Mucosa of descending colon (tissue), 3 donors: ENCODE results near the gene TNPO3. TPM values are rescaled to one million over a fixed set of nuclear protein-coding genes. Genes with fewer than 3 reads are reported as not detected.
"Not testable (repeated sequence)": the region's sequence is repeated elsewhere in the genome, so short reads cannot be mapped to it uniquely, and the experiment has no call there.

Experiments
- ATAC-seq: fragments of 200-7000 bp; cut with Tn5 transposase; one replicate; pipeline ENCODE4 v1.9.1; 2020; ENCODE audit warnings: mild to moderate bottlenecking, moderate library complexity
- DNase-seq, 3 donors: peaks; one replicate each; pipeline ENCODE4 v3.0.0-alpha.2; 2020
- H3K36me3 ChIP-seq: fragments of 200-600 bp; one replicate; pipeline ENCODE4 v1.8.0; 2021; ENCODE audit warnings: low read depth, mild to moderate bottlenecking
- H3K4me1 ChIP-seq: fragments of 200-600 bp; one replicate; pipeline ENCODE4 v1.8.0; 2021; ENCODE audit warnings: low read depth, mild to moderate bottlenecking
- H3K4me3 ChIP-seq: fragments of 200-600 bp; one replicate; pipeline ENCODE4 v1.8.0; 2021; ENCODE audit warnings: mild to moderate bottlenecking
- H3K9me3 ChIP-seq: fragments of 200-600 bp; one replicate; pipeline ENCODE4 v1.8.0; 2021; ENCODE audit warnings: mild to moderate bottlenecking
- intact Hi-C, 2 donors: fragments of 100-400 bp; cut with DNase I in 1 of 2; cut with micrococcal nuclease in 1 of 2; formaldehyde crosslinking; loops; one replicate each; pipeline versions ENCODE4 v1.11.0 to v1.11.1; 2022; cut with DNase I, micrococcal nuclease
- total RNA-seq, 3 donors: library from RNA; stranded (reverse); fragmentation: NEBNext Ultra II Directional in 2 of 3; extraction: Animal tissue kit (Norgen Biotek cat#: 25700) in 2 of 3; gene quantifications; one replicate each; pipeline versions ENCODE4 v1.2.1 to v1.2.4, GENCODE V29; 2021 to 2023
- TF ChIP-seq, protein P1 (sequence below): fragments of 200-600 bp; IDR thresholded peaks from one replicate; pipeline ENCODE4 v1.8.0; 2022; ENCODE audit warnings: antibody characterized with exemption, mild to moderate bottlenecking
- donor health status: DM: no; HTN: no; CAD: no; lungs with moderate emphysema.
- donor health status: DM: no; HTN: no; CAD: no.
- donor health status: DM: no; HTN: yes; CAD: no.

TNPO3 gene
- total RNA-seq, 3 donors from 2014 or later: 36.0 to 43.6 (median 38.7) TPM

DNA sequence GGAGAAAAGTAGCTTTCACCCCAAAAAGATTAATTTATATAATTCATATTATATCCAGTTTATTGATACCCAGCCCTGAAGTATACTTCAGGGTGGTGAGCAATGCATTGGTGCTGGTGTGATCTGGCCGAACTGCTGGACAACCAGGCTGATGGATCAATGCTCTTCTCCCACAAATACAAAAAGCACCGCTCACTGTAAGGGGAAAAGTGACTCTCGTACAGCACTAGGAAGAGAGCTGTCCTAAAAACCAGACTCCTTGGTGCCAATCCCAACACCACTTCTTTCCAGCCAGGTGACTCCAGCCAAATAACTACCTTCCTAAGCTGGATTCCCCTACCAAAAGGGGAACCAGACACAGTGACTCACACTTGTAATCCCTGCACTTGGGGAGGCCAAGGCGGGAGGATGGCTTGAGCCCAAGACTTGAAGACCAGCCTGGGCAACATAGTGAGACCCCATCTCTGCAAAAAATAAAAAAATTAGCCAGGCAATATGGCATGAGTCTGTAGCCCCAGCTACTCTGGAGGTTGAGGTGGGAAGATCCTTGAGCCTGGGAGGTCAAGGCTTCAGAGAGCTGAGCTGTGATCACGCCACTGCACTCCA, 13.1 kb upstream of the TNPO3 start:
- Histone ChIP-seq H3K4me3 (no peak overlapping the region), H3K36me3 (no peaks in the 10 kb centered on the region), H3K4me1 (no peaks in the 10 kb centered on the region), H3K9me3 (no peaks in the 10 kb centered on the region)
- DNase-seq (no peak), ATAC-seq (no peak)
- intact Hi-C loops: no loop called here
- TF ChIP-seq, protein P1, sequence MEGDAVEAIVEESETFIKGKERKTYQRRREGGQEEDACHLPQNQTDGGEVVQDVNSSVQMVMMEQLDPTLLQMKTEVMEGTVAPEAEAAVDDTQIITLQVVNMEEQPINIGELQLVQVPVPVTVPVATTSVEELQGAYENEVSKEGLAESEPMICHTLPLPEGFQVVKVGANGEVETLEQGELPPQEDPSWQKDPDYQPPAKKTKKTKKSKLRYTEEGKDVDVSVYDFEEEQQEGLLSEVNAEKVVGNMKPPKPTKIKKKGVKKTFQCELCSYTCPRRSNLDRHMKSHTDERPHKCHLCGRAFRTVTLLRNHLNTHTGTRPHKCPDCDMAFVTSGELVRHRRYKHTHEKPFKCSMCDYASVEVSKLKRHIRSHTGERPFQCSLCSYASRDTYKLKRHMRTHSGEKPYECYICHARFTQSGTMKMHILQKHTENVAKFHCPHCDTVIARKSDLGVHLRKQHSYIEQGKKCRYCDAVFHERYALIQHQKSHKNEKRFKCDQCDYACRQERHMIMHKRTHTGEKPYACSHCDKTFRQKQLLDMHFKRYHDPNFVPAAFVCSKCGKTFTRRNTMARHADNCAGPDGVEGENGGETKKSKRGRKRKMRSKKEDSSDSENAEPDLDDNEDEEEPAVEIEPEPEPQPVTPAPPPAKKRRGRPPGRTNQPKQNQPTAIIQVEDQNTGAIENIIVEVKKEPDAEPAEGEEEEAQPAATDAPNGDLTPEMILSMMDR: no peak

DNA sequence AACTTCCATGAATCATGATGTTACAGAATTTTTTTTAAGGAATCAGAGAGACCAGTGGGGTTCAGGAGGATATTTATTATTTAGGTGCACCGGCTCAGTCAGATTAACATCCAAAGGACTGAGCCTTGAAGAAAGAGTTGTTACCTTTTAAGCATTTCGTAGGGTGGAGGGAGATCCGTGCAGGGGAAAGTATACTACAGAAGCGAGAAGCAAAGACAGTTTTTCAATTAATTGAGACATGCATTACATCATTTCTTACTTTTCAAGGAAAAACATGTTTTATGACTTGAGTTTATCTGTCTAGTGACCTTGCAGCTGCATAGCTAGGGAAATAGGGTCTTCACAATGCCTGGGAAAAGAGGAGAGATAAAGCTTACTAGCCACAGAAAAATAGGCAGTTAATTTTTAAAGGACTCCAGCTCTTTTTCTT, 12.2 kb upstream of the TNPO3 start:
- ATAC-seq, H3K4me3 ChIP-seq, DNase-seq, intact Hi-C loops, H3K4me1 ChIP-seq, H3K9me3 ChIP-seq, H3K36me3 ChIP-seq: not testable (repeated sequence)

DNA sequence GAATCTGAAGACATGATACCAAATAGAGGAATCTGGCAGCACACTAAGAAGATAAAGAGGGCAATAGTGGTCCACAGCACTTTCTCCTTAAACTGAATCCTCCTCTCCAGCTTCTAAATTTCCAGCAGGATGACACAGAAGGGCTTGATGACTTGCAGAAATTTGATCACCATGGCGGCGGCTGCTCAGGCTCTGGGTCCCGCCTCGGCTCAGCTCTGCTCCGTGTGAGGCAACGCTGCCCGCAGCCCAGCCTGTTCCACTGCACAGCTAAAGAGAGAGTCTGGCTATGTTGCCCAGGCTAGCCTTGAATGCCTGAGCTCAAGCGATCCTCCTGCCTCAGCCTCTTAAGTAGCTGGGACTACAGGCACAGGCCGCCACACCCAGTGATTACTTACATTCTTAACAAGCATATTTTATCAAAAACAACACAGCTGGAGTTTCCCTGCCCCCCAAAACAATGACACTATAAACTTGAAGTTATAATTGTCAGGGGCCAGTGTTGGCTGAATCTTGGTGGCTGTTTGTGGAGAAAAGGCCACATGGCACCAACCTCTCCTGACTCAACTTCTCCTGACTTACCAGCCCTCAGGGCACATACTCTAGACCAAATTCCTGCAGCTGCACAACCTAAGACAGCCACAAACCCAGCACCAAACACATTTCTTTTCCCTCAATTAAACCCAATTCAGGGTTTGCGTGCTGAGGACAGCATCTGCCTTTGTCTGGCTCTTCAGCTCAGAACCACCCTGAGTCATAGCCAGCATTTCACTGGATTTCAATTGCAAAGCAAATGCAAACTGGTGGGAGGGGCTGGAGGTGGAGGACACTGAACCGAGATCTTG, 11.6 kb upstream of the TNPO3 start:
- no peak overlapping the region for H3K4me3 ChIP-seq
- DNase-seq (no peak), ATAC-seq (no peak)
- intact Hi-C loops: no loop called here
- TF ChIP-seq, protein P1: no peak
- no peaks in the 10 kb centered on the region for H3K9me3 ChIP-seq
- H3K36me3 ChIP-seq: no peaks in the 10 kb centered on the region
- H3K4me1 ChIP-seq: no peaks in the 10 kb centered on the region

DNA sequence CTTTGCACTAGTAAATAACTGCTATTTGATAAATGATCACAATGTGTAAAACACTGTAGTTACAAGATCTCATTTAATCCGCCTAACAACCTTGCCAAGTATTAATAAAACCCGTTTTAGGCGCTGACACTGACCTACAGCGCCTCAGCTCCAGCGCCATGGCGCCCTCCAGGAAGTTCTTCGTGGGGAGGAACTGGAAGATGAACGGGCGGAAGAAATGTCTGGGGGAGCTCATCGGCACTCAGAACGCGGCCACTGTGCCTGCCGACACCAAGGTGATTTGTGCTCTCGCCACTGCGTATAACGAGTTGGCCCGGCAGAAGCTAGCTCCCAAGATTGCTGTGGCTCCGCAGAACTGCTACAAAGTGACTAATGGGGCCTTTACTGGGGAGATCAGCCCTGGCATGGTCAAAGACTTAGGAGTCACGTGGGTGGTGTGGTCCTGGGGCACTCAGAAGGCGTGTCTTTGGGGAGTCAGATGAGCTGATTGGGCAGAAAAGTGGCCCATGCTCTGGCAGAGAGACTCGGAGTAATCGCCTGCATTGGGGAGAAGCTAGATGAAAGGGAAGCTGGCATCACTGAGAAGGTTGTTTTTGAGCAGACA, 1.1 kb upstream of the TNPO3 start:
- ATAC-seq: no peak
- TF ChIP-seq, protein P1: no peak
- H3K36me3 ChIP-seq: no peaks in the 10 kb centered on the region
- intact Hi-C loops: no loop called here
- no peak overlapping the region for H3K4me3 ChIP-seq
- no peaks in the 10 kb centered on the region for H3K9me3 ChIP-seq
- H3K4me1 ChIP-seq: peaks cover 14% of the 10 kb centered on the region
- peak in 1 of 3 donors; percentile 27 for DNase-seq

DNA sequence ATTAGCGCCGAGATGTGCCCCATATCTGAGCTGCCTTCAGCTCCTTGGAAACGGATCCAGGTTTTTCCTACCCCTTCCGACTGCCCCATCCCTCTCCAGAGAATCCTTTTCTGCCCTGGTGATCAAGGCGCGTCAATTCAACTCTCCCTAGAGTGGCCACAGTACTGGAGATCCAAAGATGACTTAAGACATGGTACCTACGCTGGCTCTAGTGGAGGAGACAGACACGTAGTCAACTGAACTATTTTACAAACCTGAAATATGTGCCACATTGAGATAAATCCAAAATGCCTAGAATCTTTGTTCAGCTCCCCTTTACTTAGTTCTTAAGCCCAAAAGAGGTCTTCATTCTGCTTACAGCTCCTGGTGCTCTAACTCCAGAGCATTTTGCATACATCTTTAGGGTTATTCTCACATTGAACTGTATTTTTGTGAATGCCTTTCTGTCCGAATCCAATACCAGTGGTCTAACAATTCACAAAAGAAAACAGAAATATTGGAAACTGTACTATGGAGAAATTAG, 444 bp upstream of the TNPO3 start:
- Histone ChIP-seq H3K9me3 (no peaks in the 10 kb centered on the region), H3K4me3 (peak overlapping the region; percentile 67), H3K36me3 (no peaks in the 10 kb centered on the region), H3K4me1 (peaks cover 14% of the 10 kb centered on the region)
- intact Hi-C loops: no loop called here
- DNase-seq: no peak
- peak; percentile 28 for ATAC-seq
- TF ChIP-seq, protein P1: no peak
